AG04450 (cell line): ENCODE results near the gene EIPR1. TPM values are rescaled to one million over a fixed set of nuclear protein-coding genes. Genes with fewer than 3 reads are reported as not detected.

Experiments
- CTCF ChIA-PET: fragments of 300-600, 350-600 bp; formaldehyde crosslinking; extraction: SDS; loops from one replicate; lab custom pipeline; 2022; ENCODE audit warnings: antibody characterized with exemption, inconsistent platforms; lab: Charles Lee
- POLR2A ChIA-PET: fragments of 350-600 bp; formaldehyde crosslinking; extraction: SDS; loops from one replicate; lab custom pipeline; 2021; ENCODE audit warnings: antibody characterized with exemption, inconsistent platforms; lab: Yijun Ruan, JAX
- DNase-seq: peaks from one replicate; pipeline ENCODE4 v3.0.0-alpha.2; 2011; ENCODE audit warnings: low read depth, low spot score
- H3K27ac ChIP-seq: one replicate; pipeline ENCODE4 v1.5.1; 2012; ENCODE audit warnings: low read depth, low read length, control low read depth
- H3K27me3 ChIP-seq: one replicate; pipeline ENCODE4 v1.6.0; 2012; ENCODE audit warnings: low read length; ENCODE audit not compliant: control insufficient read depth, insufficient read depth
- H3K4me3 ChIP-seq: 2 replicates; pipeline ENCODE4 v1.5.1; 2011; ENCODE audit warnings: mild to moderate bottlenecking, low read depth, low read length, control low read depth
- H3K9me3 ChIP-seq: 2 replicates; pipeline ENCODE4 v1.5.1; 2012; ENCODE audit warnings: low read length; ENCODE audit not compliant: control insufficient read depth, insufficient read depth
- CTCF ChIP-seq: IDR thresholded peaks from 2 replicates; pipeline ENCODE4 v1.5.1; 2011; ENCODE audit warnings: low read depth, low read length, control low read depth, inconsistent platforms
- polyA plus RNA-seq: library from polyadenylated mRNA; depleted of rRNA; stranded (reverse); fragments of >200 nt; gene quantifications from 2 replicates; pipeline ENCODE4 v1.2.3, GENCODE V29; 2011

Gene EIPR1
- polyA plus RNA-seq, 1 experiment = 33.2 TPM

GRCh38 chr2:3356799-3357198 is 20.8 kb downstream of the EIPR1 start:
- Histone ChIP-seq H3K27me3 (no peaks in the 10 kb centered on the region), H3K4me3 (no peak overlapping the region), H3K27ac (no peak overlapping the region), H3K9me3 (no peaks in the 10 kb centered on the region)
- TF ChIP-seq CTCF = no peak
- no peak for DNase-seq
- CTCF ChIA-PET = no interaction called here
- POLR2A ChIA-PET = no interaction called here

GRCh38 chr2:3355951-3356569 is 21.6 kb downstream of the EIPR1 start:
- DNase-seq = no peak
- H3K9me3 ChIP-seq = no peaks in the 10 kb centered on the region
- POLR2A ChIA-PET = no interaction called here
- H3K27ac ChIP-seq = no peak overlapping the region
- CTCF ChIA-PET = no interaction called here
- H3K27me3 ChIP-seq = no peaks in the 10 kb centered on the region
- no peak for TF ChIP-seq CTCF
- H3K4me3 ChIP-seq = no peak overlapping the region

GRCh38 chr2:3354986-3355385 is 22.6 kb downstream of the EIPR1 start:
- ChIA-PET POLR2A (no interaction called here), CTCF (no interaction called here)
- no peak for TF ChIP-seq CTCF
- Histone ChIP-seq H3K27ac (no peak overlapping the region), H3K4me3 (no peak overlapping the region), H3K9me3 (no peaks in the 10 kb centered on the region), H3K27me3 (no peaks in the 10 kb centered on the region)
- DNase-seq = no peak

- Histone ChIP-seq H3K27me3 (no peaks in the 10 kb centered on the region), H3K27ac (no peak overlapping the region), H3K9me3 (no peaks in the 10 kb centered on the region), H3K4me3 (no peak overlapping the region)
- TF ChIP-seq CTCF = no peak
- POLR2A ChIA-PET = no interaction called here
- DNase-seq = no peak
- CTCF ChIA-PET = no interaction called here
These were observed 28.4 kb downstream of the EIPR1 start for GRCh38 chr2:3349211-3349693.

GRCh38 chr2:3348767-3349166 is 28.9 kb downstream of the EIPR1 start:
- Histone ChIP-seq H3K4me3 (no peak overlapping the region), H3K27ac (no peak overlapping the region), H3K27me3 (no peaks in the 10 kb centered on the region), H3K9me3 (no peaks in the 10 kb centered on the region)
- DNase-seq = no peak
- TF ChIP-seq CTCF = no peak
- CTCF ChIA-PET = no interaction called here
- POLR2A ChIA-PET = no interaction called here
